GM18858 (cell line): ENCODE results near the gene RAB11FIP5.

Experiments
- ATAC-seq: cut with Tn5 transposase; IDR thresholded peaks from one replicate; pipeline ENCODE4 v1.9.1; 2021; ENCODE audit not compliant: unreplicated experiment

Gene RAB11FIP5

DNA sequence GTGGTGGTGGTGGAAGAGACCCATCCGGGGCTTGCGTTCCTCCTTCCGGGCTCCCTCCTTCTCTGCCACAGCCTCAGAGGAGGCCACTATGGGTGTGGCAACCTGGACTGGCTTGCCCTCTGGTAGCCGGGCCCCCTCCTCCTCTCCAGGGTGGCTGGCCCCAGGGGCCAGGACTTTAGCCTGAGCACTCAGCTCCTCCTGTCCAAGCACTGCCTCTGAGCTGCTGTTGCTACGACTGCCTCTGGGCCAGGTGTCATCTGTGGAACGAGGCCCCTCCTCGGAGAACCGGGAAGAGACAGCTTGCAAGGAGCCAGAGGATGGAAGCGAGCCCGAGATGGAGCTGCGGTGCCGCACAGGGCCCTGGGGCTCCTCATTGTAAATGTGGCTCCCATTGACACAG is 24.5 kb downstream of the RAB11FIP5 start:
- no peak for ATAC-seq

DNA sequence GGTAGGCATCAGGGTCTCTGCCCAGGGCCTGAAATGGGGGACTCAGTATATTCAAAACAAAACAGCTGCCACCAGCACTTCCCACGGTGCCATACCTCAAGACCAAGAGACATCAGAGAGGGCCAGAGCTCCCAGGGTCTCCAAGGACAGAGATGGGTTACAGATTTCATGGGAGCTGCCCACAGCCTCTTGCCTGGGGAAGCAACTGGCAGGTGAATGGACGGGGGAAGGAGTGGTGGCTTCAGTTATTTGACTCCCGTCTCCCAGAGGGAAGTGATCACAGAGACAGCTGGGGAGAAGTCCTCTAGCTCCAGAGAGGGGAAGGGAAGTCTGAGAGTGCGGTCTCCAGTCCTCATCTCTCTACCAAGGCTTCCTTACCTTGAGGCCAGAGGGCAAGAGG is 25.4 kb downstream of the RAB11FIP5 start:
- ATAC-seq: no peak

DNA sequence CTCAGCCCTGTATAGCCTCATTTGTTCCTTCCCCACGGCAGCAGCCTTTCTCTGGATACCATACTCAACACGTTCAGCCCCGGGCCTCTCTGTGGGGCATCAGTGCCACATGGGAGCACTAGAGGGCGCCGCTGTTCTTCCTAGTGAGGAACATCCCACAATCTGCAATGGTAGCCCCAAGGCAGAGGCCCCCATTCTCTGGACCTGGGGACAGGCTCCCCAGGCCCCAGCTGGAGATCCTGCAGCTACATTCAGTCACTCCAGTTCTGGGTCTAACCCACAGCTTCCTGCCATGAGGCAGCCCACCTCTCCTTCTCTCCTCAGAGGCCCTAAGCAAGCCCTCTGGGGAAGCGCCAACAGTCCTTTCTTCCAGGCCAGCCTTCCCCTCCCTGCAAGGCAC is 27.1 kb downstream of the RAB11FIP5 start:
- peak; percentile 81 for ATAC-seq

DNA sequence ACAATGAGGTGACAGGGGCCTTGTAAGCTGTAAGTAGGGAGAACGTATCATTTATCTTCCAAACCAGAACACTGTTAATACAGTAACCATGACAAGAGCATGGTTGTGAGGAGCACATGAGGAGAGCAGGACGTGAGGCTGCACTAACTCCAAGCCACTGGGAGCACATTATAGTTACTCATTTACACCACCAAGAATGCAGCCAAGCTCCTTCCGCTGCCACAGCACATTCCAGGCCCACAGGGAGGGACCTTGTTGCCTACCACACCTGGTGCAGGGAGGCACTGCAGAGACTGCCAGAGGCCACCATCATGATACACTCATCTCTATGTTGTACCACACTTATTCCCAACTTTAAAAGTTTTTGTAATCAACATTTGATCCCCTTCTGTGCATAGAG is 27.8 kb downstream of the RAB11FIP5 start:
- ATAC-seq: no peak

DNA sequence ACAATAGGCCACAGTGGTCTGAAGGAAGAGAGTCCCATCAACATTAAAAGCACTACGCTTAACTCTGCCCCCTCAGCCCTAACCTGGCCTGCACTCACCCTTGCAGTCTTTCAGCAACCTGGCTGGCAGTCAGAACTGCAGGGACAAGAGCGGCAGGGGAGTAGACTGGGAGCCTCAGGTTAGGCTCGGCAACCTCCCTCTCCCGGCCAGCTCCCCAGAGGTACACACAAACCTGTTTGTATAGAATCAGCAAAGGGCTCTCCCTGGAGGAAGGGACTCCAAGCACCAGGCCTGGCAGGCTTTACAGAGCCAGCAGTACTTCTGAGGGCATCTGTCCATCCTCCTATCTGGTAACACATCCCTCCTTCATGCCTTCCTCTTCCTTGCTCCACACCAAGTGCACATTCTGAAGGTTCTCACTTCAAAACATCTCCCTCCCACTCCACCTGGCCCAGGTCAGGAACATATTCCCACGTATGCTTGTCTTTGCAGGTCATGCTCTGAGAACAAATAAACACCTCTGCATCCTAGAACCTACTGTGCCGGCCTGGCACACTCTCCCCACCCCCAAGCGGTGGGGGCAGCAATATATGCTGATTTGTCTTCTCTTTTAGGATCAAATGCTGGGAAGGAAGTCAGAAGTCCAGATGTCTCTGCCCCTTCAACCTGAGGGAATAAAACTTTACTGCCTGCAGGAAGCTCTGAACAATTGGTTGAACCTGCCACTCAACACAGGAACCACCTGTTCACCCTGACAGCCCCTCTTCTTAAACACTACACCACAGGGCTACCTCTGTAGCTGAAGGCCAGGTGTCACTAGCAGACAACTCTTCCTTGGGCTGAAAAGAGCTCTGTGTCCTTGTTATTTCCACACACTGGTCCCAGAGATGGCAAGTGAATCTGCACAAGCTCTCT is 28.6 kb downstream of the RAB11FIP5 start:
- no peak for ATAC-seq

DNA sequence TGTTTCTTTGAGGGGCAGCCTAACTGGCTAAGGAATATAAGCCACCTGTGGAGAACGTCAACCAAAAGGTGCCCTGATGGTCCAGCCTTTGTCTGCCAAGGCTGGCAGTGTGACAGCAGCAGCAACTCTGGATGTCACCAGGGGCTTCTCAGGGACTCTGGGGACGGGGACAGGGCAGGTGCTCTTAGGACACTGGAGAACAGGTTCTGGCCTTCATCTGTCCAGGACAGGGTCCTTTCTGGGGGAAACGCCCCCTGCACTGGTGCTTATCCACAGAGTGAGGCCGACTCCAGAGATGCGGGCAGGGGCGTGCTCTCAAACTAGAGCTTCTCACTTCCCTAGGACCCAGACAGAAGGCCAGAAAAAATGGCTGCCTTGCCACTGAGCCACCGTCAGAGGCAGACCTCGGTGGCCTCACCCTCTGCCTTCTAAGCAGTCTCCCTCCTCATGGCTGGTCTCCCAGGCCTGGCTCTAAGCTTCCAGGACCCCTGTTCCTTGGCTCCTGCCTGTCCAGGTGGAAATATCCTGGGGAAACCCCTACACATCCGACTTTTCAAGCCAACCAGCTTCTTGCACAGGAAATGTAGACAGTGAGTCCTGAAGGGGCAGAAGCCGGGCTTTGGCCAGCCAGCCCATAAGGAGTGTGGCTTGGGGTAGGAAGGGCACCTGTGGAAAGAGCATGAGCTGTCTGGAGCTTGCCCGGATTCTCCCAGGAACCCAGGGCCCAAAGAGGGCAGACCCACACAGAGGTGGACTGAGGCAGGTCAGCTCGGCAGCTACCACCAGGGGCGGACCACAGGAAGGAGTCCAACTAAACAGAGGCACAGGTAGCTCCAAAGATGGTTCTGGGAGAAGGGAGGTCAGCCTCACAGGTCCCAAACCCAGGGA is 30.0 kb downstream of the RAB11FIP5 start:
- no peak for ATAC-seq

DNA sequence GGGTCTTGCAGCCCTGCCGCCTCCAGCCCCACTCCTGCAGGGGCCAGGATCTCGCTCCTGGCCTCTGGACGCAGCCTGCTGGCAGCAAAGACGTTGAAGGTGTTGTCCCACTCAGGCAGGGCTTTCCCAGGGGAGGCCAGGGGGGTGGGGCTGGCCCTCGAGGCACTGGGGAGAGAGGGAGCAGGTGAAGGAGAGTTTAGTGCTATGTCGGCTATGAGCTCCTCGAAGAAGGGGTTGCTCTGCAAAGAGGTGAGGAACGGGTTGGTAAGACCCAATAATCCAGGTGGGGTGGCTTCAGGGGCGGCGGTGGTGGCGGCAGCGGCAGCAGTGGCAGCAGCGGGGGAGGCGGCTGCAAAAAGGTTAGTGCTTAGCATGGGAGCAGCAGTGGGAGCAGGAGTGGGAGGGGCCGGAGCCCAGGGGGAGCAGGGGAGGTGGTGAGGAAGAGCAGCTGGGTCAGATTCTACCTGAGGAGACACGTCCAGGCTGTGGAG is 31.5 kb downstream of the RAB11FIP5 start:
- ATAC-seq: no peak

DNA sequence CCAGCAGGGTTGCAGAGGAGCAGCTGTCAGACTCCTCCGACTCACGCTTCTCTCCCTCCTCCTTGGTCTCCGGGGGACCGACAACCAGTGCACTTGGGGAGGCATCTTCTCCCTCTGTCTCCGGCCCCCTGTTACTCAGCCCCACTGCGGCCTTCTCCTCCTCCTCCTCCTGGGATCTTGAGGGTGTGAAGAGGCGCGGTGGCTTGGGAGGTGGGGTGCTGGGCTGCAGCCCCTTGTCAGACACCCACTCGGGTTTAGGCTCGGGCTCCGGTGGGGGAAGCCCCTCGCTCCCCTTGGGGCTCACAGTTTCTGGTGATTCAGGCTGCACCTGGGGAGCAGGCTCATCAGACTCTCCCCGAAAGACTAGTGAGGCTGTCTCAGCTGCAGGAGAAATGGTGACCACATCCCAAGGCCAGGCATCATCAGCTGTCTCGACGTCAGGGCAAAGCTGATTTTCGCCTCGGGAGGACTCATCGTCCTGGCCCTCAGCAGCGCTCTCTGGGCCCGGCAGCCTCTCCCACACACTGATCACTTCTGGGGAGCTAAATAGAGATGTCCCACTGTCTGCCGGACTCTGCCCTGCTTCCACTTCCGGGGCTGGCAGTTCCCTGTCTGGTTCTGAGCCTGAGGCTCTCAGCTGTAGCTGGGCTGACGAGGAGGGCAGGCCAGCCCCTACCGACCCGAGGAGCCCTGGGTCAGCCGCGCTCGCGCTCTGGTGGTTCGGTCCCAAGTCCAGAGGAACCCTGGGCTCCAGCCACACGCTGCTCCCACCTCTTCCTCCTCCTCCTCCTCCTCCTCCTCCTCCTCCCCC is 32.2 kb downstream of the RAB11FIP5 start:
- ATAC-seq: no peak

DNA sequence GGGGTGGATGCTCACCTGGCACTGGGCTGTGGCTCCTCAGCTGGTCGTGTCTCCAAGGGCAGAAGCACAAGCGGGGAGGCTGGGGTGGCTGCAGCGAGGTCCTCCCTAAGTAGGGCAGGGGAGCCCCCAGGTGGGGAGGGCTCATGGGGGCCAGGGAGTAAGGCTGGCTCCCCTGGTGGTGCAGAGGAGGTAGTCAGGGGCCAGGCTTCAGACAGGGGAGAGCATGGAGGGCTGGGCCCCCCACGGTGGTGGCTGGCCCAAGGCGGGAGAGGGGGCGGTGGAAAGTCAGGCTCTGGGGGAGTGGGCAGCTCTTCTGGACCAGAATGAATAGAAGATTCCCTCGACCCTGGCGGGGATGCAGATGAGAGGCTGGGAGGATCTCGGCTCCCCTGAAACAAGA is 33.1 kb downstream of the RAB11FIP5 start:
- ATAC-seq: no peak

DNA sequence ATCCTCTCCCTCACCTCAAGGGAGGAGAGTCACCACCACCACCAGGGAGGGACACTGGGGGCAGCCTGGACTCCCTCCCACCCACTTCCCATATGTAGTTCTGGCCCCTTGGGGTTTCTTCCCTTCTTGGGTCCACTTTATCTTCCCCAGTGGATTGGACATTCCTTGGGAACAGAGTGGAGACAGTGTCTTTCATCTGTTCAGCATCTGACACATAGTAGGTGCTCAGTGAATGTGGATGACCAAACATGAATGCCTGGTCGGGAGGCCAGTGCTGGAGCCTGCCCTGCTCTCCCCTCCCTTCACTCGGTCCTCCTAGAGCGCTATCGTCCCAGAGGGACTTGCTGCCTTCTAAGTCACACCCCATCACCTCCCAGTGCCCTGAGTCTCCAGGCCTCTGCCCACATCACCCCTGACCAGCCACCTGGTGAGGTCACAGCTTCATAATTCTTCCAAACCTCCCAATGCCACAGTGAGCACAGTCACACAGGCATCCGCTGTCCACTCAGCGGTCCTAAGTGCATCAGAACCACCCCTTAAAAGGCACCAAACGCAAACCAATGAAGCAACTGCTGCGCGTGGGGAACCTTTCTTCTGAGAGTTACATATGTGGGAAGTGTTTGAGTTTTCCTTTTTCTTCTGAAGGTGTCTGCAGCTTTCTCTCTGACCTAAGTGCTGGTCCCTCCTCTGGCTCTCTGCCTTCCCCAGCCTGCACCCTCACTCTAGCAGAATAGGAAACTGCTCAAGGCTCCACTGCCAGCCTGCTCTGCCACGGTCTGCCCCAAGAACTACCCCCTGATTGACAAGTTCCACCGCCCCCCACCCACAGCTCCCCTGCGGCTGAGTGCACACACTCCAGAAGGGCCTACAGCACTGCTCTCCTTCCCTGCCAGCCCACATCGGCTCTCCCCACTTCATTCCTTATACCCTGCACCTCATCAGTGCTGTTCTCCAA is 34.0 kb downstream of the RAB11FIP5 start:
- ATAC-seq: no peak

DNA sequence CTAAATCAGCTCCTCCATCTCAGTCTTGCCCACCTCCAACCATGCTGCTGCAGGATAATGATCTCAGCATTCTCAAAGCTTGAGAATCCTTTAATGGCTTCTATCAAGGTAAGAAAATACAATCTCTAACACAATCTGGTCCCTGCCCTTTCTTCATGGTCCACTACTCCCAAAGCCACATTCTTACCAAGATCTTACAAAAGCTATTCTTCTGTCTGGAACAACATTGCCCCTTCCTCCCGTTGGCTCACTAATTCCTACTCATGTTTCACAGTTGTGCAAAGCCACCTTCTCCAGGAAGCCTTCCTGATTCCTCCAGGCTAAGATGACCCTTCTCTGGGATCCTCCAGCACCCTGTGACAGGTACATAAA is 35.3 kb downstream of the RAB11FIP5 start:
- ATAC-seq: no peak

DNA sequence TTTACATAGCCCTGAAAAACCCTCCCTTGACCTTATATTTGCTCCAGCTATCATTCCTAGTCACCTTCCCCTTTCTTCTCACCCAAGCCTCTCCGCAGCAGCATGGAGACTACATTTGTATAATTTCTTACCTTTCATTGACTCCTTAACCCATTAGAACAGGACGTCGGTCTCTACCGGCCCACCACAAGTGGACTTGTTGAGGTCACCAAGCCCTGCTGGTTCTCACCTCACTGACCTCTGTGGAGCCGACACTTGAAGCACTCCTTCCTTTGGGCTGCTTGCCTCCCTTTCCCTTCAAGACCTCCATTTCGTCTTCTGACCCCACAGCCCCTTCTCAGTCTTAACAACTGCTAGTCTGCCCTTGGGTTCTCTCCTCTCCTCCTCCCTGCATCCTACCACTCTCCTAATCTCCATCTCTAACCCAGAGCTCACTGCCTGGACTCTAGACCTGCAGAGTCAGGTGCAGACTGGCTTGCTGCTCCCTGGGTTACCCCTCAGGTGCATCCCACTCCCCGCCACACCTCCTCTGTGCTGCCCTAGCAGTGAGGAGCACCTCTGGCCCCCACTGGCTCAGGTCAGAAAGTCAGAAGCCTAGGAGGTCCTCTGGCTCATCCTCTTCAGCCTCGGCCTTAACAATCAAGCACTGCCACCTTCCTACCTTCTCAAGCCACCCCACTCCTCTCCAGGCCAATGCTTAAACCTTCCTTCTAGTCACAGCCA is 35.9 kb downstream of the RAB11FIP5 start:
- no peak for ATAC-seq

DNA sequence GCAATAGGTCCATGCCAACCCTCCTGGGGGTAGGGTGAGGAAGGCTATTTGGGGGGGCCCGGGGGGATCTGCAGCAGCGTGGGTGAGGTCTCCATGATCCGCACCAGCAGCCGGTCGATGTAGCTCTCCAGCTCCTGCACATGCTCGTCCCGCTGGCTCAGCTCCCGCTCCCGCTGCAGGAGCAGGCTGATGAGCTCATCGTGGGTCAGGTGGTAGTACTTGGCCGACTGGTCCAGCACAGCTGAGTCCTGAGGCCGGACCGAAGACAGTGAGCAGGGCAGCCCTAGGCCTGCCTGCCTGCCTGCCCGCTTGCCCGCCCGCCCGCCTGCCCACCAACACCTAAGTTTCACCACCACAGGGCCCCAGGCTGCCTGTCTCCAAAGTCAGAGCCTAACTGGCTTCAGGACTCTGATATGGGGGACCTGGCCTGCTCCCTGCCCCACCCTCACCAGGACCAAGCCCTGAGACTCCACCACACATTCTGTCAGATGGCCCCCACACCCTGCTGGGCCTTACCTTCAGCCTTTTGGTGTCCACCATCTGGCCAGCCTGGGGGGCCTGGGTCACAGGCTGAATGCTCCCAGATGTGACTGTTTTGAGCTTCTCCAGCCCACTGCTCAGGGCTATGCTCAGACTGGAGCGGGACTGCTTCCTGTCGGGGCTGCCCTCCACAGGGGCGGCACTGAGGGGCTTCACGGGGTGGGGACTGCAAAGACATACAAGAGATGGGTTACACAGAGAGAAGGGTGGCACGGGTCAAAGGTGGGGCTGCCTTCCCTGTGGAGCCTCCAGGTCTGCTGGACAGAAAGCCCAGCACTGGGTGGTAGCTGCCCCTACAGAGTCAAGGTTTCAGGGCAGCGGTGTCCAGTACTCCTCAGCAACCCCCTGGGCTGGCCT is 37.0 kb downstream of the RAB11FIP5 start:
- ATAC-seq: no peak

DNA sequence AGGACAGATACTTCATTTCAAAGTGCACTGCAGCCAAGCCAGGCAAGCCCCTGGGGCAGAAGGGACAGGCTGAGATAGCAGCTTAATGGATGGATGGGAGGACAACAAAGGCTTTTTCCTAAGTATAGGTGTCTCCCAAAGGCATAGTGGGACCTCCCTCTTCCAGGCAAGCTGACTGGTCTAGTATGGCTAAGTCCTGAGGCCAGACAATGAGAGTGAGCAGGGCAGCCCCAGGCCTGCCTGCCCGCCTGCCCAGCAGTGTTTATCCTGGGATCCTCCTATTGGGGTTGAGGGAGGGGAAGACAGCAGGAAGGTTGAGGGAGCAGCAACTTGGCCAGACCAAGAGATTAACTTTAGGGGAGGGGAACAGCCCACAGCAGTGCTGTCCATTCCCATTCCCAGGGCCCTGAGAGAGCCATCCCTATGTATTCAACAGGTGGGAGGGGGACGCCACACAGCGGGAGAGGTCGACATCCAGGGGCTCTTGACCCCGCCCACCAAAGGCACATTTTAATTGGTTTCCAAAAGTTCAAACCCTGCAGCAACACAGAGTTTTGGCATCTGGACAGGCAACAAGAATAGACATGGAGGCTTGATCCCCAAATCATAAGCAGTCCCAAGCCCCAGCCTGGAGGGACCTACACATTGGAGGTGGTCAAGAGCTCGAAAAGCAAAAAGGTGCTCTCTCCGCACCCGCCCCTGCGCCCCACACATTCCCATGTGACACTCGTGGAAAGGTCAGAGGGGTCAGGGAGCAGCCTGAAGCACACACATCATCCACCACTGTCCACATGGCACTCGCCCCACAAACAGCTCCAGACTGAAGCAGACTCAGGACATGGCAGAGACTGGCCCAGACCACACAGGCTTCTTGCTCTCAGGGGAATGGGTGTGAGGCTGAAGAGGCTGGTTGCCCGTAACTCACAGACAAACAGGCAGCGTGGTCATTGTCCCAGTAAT is 38.4 kb downstream of the RAB11FIP5 start:
- ATAC-seq: no peak

DNA sequence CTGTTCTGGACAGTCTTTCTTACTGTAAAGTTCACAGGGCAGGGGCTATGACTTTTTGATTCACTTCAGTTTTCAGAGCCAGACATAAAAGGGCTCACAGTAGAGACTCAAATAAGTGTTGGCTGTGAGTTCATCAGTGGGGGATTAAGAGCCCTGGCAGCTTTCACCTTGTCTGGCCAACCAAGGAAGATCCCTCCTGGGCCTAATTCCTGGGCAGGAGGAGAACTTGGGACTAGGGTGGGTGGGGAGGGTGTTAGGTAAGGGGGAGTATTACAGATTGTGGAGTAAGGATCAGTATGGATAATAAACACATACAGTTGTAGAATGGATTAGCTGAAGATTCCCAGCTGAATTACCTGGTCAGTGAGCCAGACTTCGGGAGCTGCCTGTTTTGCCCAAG is 40.3 kb downstream of the RAB11FIP5 start:
- ATAC-seq: no peak

DNA sequence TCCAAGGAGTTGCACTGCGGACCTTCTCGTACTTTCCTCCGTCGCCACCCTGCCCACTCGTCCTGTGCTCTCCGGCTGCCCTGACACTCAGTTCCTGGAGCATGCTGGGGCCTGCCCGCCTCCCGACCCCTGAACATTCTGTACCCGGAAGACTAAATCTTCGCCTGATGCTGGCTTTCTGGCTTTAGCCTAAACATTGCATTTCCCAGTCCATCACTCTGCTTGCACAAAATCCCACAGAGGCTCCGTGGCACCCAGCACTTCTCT is 40.7 kb downstream of the RAB11FIP5 start:
- peak; percentile 8 for ATAC-seq

DNA sequence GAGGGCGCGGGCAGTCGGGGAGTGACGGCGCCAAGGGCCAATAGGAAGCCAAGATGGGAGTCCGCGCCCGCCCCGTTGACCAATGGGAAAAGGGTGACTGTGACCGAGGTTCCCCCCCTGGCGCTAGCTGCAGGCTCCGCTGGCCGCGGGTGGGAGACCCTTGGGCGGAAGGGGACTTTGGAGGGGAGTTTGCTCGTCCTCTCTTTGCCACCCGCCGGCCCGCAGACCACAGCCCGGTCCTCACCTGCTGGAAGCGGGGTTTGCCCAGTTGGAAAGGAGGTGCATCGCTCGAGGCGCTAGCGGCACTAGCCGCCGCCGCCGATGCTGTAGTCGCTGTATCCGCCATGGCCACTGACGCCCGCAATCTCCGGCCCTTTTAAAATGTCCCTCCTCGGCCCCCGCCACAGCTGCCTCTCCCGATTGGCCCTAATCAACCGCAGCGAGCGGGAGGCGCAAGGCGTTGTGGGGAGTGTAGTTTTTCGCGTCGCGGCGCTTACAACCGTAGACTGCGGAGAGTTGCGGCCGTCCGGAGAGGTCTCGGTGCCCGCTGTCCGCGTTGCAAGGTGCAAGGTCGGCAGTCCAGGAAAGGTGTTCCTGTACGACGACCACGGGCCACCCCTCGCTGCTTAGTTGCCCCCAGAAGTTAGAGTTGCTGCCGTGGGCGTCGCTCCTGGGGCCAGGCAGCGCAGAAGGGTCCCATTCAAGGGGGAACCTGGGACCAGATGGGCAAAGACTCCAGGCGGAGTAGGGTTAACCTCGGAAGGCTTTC is 41.2 kb downstream of the RAB11FIP5 start, which contains the start of gene SFXN5:
TSS of gene SFXN5 (minus strand) at position 353 of the 769 bp plus-strand sequence. CDS start at position 346, 7 bp downstream.
- peak; percentile 81 for ATAC-seq
